HFFc6 (cell line): ENCODE results near the gene OR52R1. TPM values are rescaled to one million over a fixed set of nuclear protein-coding genes. Genes with fewer than 3 reads are reported as not detected.

Source experiments
- DNase-seq: peaks from one replicate; pipeline ENCODE4 v3.0.0-alpha.2; 2018
- H3K27ac Mint-ChIP-seq: 2 replicates; pipeline ENCODE4 v1.8.0; 2020; ENCODE audit warnings: mild to moderate bottlenecking, mixed read lengths
- H3K27me3 Mint-ChIP-seq: 2 replicates; pipeline ENCODE4 v1.8.0; 2021; ENCODE audit warnings: mild to moderate bottlenecking, moderate library complexity, mixed read lengths; ENCODE audit not compliant: insufficient read depth
- H3K36me3 Mint-ChIP-seq: 2 replicates; pipeline ENCODE4 v1.8.0; 2021; ENCODE audit warnings: low read depth, mixed read lengths
- H3K4me1 Mint-ChIP-seq: 2 replicates; pipeline ENCODE4 v1.8.0; 2020; ENCODE audit warnings: low read depth, mixed read lengths
- H3K4me3 Mint-ChIP-seq: 2 replicates; pipeline ENCODE4 v1.8.0; 2020; ENCODE audit warnings: mild to moderate bottlenecking, moderate library complexity, mixed read lengths
- H3K9me3 Mint-ChIP-seq: 2 replicates; pipeline ENCODE4 v1.8.0; 2020; ENCODE audit warnings: mild to moderate bottlenecking, mixed read lengths
- CTCF ChIP-seq: fragments of 200-600 bp; sonication (generic); IDR thresholded peaks from 2 replicates; pipeline ENCODE4 v1.5.0; 2021; ENCODE audit warnings: antibody characterized with exemption, mild to moderate bottlenecking
- long read RNA-seq: library from polyadenylated mRNA; unstranded; transcript quantifications from one replicate; pipeline ENCODE4 v2.0.0, GENCODE V29; 2019
- total RNA-seq, 6 experiments: library from RNA; stranded (reverse); fragmentation: NEBNext Ultra II Directional; extraction: Animal tissue kit (Norgen Biotek cat#: 25700); gene quantifications; 2 replicates in 1 of 6; 3 replicates in 5 of 6; pipeline ENCODE4 v1.2.3, GENCODE V29; 2021

The OR52R1 gene
- total RNA-seq = not detected
- long read RNA-seq = 0 reads

GRCh38 chr11:4804280-4804679 lies at the start of gene OR52R1:
OR52R1 (minus strand) TSS chr11:4804380; CDS start chr11:4804380, 0 bp downstream.
- Mint-ChIP-seq H3K27ac (no peak within 1 kb of the TSS), H3K4me1 (no peaks in the 10 kb centered on the region), H3K36me3 (0 out of 2 replicates have a peak, but pooled peaks cover 4% of the 10 kb centered on the region), H3K9me3 (peaks cover 50% of the 10 kb centered on the region), H3K27me3 (no peaks in the 10 kb centered on the region), H3K4me3 (no peak within 1 kb of the TSS)
- DNase-seq = no peak
- TF ChIP-seq CTCF = no peak

GRCh38 chr11:4851033-4851432 lies 46.9 kb upstream of the OR52R1 start:
- DNase-seq = no peak
- Mint-ChIP-seq H3K4me3 (no peak overlapping the region), H3K27me3 (no peaks in the 10 kb centered on the region; the same call in 1 of the 2 replicates), H3K9me3 (peaks cover 34% of the 10 kb centered on the region), H3K36me3 (no peaks in the 10 kb centered on the region), H3K27ac (no peak overlapping the region), H3K4me1 (no peaks in the 10 kb centered on the region)
- no peak for TF ChIP-seq CTCF

DNA sequence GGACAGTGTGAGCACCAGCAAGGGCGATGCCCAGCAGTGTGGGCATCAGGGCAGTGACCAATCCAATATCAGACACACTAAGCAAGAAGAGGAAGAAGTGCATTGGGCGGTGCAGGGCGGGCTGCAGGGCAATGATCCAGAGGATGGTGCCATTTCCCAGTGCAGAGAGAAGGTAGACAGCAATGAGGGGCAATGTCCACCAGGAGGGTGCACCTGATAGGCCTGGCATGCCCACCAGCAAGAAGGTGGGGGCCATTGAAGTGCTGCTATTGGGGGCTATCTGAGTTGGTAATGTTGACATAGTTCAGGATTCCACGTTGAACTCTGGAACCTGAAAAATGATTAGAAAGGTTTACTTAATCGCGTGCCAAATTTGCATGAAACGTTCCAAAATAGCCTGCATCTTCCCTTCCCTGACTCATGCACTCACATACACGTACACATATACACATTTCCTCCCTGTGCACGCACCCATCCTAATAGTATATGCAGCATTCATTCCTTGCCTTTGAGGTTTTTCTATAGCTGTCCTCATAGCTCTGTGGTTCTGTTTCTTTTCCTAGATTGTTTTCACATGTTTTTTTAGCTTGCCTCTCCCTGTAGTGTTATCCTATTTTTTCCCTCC lies 44.8 kb upstream of the OR52R1 start, which contains the start of gene OR51S1:
OR51S1 (minus strand) TSS at position 301 of the 625 bp plus-strand sequence; CDS start at position 301, 0 bp downstream.
- peaks cover 33% of the 10 kb centered on the region for H3K9me3 Mint-ChIP-seq
- H3K27ac Mint-ChIP-seq = no peak within 1 kb of the TSS
- no peak within 1 kb of the TSS for H3K4me3 Mint-ChIP-seq
- no peaks in the 10 kb centered on the region; the same call in 1 of the 2 replicates for H3K27me3 Mint-ChIP-seq
- H3K4me1 Mint-ChIP-seq = no peaks in the 10 kb centered on the region
- H3K36me3 Mint-ChIP-seq = no peaks in the 10 kb centered on the region
- TF ChIP-seq CTCF = no peak
- no peak for DNase-seq

DNA sequence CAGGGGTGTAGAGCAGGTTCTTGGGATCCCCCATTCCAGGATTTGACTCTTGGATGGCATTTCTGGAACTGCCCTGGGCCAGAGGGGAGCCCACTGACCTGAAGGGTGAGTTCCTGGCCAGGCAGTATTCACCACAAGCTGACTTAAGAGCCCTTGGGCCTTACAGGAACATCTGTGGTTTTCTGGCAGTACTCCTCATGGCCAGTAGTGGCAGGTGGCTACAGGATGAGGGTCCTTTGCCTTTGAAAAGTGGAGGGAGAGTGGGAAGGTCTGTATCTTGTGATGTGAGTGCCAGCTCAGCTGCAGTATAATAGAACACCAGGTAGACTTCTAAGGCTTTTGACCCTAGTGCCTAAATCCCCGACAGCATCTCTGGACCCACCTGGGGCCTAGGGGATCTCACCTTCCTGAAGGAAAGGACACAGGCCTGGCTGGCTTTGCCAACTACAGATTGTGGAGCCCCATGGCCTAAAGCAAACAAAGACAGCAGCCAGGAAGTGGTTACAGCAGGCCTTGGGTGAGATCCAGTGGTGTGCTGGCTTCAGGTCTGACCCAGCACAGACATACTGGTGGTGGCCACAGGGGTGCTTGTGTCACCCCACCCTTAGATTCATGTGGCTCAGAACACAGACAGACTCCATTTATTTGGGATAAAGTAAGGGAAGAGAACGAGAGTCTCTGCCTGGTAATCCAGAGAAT lies 35.8 kb upstream of the OR52R1 start:
- no peak for TF ChIP-seq CTCF
- Mint-ChIP-seq H3K9me3 (peaks cover 48% of the 10 kb centered on the region), H3K4me3 (no peak overlapping the region), H3K27me3 (no peaks in the 10 kb centered on the region), H3K36me3 (peaks cover 4% of the 10 kb centered on the region; the same call in 1 of the 2 replicates), H3K4me1 (no peaks in the 10 kb centered on the region), H3K27ac (no peak overlapping the region)
- DNase-seq = no peak

GRCh38 chr11:4830909-4831308 lies 26.7 kb upstream of the OR52R1 start:
- H3K36me3 Mint-ChIP-seq = no peaks in the 10 kb centered on the region
- H3K4me1 Mint-ChIP-seq = no peaks in the 10 kb centered on the region
- DNase-seq = no peak
- no peaks in the 10 kb centered on the region for H3K27me3 Mint-ChIP-seq
- H3K27ac Mint-ChIP-seq = no peak overlapping the region
- peaks cover 22% of the 10 kb centered on the region for H3K9me3 Mint-ChIP-seq
- no peak for TF ChIP-seq CTCF
- no peak overlapping the region for H3K4me3 Mint-ChIP-seq
